ENCODE data around the gene HEATR5B.

GRCh38 chr2:36949845-36950244 is 134.3 kb downstream of the HEATR5B start:
- no peak for TF ChIP-seq CTCF (IDR thresholded peaks at IDR 0.05)
- no peak for TF ChIP-seq POLR2A (IDR thresholded peaks at IDR 0.05)

All from lower leg skin (tissue), 3 donors.